DMS79 (cell line): ENCODE data around the gene KDM1A.
"Not testable (repeated sequence)": the region's sequence is repeated elsewhere in the genome, so short reads cannot be mapped to it uniquely, and the experiment has no call there.

Experiments used
- DNase-seq: peaks from one replicate; lab custom pipeline; 2025; lab: John Stamatoyannopoulos, UW

KDM1A gene

DNA sequence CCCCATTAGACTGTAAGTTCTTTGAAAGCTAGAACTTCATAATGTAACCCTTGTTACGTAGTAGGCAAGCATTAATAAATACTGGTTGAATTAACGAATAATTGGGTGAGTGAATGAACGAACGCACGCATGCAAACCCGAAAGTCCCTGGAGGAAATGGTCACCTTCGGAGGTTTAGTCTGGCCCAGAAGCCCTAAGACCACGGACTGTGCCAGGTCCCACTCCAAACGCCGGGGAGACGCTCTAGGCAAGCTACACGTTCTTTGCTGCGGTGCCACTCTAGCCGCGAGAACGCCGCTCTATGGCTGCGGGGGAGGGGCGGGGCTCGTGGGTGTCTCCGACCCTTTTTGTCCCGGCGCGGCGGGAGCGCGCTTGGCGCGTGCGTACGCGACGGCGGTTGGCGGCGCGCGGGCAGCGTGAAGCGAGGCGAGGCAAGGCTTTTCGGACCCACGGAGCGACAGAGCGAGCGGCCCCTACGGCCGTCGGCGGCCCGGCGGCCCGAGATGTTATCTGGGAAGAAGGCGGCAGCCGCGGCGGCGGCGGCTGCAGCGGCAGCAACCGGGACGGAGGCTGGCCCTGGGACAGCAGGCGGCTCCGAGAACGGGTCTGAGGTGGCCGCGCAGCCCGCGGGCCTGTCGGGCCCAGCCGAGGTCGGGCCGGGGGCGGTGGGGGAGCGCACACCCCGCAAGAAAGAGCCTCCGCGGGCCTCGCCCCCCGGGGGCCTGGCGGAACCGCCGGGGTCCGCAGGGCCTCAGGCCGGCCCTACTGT, at the start of gene KDM1A:
KDM1A (plus strand) TSS at position 375 of the 769 bp plus-strand sequence; CDS start at position 504, 129 bp downstream.
- DNase-seq = peak; percentile 98

- DNase-seq = no peak
These were observed 49.2 kb upstream of the KDM1A start for GRCh38 chr1:22970096-22970495.

- no peak for DNase-seq
These were observed 48.1 kb upstream of the KDM1A start for GRCh38 chr1:22971161-22971560.

GRCh38 chr1:22971611-22972405, 47.5 kb upstream of the KDM1A start:
- no peak for DNase-seq

GRCh38 chr1:22972760-22973159, 46.5 kb upstream of the KDM1A start, which contains the start of gene LACTBL1:
Gene LACTBL1, minus strand, starts transcription at chr1:22972866. Its CDS starts 550 bp downstream, at chr1:22972316.
- DNase-seq = no peak

- no peak for DNase-seq
These were observed 43.6 kb upstream of the KDM1A start for GRCh38 chr1:22975694-22976093.

GRCh38 chr1:22976127-22976460, 43.2 kb upstream of the KDM1A start:
- no peak for DNase-seq

- DNase-seq = peak; percentile 66
These were observed 42.6 kb upstream of the KDM1A start for GRCh38 chr1:22976461-22977243.

- DNase-seq = no peak
These were observed 41.0 kb upstream of the KDM1A start for GRCh38 chr1:22978299-22978698.

DNA sequence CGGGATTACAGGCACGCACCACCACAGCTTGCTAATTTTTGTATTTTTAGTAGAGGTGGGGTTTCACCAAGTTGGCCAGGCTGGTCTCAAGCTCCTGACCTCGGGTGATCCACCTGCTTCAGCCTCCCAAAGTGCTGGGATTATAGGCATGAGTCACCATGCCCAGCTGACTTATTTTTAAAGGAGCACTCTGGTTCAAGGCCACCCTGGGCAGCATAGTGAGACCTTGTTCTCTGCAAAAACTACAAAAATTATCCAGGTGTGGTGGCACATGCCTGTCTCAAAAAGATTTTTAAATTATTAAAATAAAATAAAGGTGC, 38.8 kb upstream of the KDM1A start:
- DNase-seq = not testable (repeated sequence)

DNA sequence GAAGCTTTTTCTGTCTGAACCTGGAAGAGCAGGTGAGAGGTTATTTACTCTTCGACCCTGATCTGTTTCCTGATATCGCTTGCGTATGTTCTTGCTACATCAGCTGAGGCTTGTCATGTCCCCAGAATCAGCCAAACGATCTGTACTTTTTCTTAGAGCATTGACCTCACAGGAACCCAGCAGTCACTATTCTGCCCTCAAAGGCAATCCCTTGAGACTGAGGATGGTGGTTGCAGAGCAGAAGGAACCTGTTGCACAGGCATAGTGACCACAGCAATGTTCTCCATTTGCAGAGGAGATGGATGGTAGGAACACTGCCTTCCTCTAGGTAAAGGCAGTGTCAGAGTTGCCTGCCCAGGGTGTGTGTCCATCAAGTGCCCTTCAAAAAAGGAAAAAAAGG, 35.3 kb upstream of the KDM1A start:
- DNase-seq = no peak

DNA sequence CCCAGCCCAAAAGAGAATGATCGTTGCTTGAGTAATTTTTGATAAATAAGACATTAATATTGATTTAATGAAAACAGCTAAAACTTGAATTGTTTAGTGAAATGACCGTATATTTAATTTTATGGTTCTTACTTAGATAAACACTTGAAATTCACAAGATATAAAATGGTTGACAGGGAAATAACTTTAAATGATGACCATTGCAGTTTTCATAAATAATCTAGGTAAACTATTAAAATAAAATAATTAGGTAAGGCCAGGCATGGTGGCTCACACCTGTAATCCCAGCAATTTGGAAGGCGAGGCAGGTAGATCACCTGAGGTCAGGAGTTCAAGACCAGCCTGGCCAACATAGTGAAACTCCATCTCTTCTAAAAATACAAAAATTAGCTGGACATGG, 26.9 kb upstream of the KDM1A start:
- DNase-seq = not testable (repeated sequence)

DNA sequence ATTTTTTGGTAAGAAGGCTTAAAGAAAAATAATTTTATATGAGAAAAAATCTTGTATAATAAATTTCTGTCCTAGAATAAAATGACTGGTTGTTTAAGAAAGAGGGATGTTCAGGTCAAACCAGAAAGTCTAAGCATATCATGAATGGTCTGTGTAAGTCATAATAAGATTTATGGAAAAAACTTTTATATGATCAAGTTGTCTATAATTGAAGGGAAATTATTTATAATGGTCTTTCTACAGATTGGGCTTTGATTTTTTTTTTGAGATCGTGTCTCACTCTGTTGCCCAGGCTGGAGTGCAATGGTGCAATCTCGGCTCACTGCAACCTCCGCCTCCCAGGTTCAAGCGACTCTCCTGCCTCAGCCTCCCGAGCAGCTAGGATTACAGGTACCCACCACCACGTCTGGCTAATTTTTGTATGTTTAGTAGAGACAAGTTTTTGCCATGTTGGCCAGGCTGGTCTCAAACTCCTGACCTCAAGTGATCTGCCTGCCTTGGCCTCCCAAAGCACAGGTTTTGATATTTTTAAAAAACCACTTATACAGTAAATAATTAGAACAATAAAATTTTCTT, 26.0 kb upstream of the KDM1A start:
- DNase-seq = not testable (repeated sequence)

- DNase-seq = no peak
These were observed 23.5 kb upstream of the KDM1A start for GRCh38 chr1:22995774-22996173.

DNA sequence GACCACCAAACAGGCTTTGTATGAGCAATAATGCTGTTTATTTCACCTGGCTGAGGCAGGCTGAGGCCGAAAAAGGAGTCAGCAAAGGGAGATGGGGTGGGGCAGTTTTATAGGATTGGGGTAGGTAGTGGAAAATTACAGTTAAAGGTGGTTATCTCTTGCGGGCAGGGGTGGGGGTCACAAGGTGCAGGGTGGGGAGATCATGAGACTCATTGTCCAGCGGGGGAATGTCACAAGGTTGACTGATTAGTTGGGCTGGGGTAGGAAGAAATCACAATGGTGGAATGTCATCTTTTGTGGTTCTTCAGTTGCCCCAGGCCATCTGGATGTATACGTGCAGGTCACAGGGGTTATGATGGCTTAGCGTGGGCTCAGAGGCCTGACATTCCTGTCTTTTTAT, 21.7 kb upstream of the KDM1A start:
- not testable (repeated sequence) for DNase-seq

DNA sequence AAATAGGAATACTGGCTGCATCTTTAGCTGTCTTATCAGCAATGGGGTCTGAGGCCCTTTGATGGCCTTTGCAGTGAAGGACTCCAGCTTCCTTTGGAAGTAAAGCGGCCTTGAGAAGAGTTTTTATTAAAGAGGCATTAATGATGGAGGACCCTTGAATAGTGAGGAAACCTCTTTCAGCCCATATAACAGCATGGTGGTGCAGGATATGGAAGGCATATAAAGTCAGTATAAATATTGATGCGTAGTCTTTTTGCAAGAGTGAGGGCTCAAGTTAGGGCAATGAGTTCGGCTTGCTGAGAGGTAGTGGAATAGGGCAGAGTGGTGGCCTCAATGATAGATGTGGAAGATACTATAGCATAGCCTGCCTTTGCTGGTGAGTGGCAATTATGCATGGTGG, 19.1 kb upstream of the KDM1A start:
- not testable (repeated sequence) for DNase-seq

DNA sequence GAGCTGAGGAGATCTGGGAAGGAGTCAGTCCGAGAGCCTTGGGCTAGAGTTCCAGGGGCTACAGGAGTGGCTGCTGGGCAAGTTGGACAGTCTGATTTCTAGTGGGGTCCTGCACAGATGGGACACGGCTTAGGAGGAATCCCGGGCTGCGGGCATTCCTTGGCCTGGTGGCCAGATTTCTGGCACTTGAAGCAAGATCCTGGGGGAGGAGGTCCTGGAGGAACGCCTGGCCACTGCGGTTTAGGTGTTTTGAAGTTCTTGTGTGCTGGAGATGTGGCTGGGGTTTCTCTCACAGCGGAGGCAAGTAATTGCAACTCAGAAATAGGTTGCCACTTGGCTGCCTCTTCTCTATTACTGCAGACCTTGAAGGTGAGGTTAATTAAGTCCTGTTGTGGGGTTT, 17.1 kb upstream of the KDM1A start:
- not testable (repeated sequence) for DNase-seq

DNA sequence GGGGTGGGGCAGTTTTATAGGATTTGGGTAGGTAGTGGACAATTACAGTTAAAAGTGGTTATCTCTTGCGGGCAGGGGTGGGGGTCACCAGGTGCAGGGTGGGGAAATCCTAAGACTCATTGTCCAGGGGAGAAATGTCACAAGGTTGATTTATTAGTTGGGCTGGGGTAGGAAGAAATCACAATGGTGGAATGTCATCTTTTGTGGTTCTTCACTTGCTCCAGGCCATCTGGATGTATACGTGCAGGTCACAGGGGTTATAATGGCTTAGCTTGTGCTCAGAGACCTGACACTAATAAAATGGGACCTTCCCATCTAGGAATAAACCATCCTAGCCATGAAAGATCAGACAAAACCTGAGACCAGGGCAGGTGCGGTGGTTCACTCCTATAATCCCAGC, 15.2 kb upstream of the KDM1A start:
- no peak for DNase-seq

- not testable (repeated sequence) for DNase-seq
These were observed 14.5 kb upstream of the KDM1A start for GRCh38 chr1:23004769-23005168.

GRCh38 chr1:23007106-23007505, 12.2 kb upstream of the KDM1A start:
- DNase-seq = no peak

GRCh38 chr1:23008901-23009300, 10.4 kb upstream of the KDM1A start:
- no peak for DNase-seq

DNA sequence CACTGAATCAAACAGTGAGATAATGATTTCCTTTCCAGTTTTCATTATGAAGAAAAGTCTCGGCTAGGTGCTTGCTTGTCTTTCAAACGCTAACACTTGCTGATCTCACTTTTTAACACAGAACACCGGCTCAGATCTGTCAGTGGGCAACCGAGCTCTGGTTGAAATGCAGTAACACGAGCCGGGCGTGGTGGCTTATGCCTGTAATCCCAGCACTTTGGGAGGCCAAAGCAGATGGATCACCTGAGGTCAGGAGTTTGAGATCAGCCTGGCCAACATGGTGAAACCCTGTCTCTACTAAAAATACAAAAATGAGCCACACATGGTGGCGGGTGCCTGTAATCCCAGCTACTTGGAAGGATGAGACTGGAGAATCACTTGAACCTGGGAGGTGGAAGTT, 9.2 kb upstream of the KDM1A start:
- not testable (repeated sequence) for DNase-seq
